Stimulated activated CD4-positive, alpha-beta T cell treated with anti-CD3 and anti-CD28 coated beads, TNF-alpha, amount 100 ng/mL, for 24 hours (primary cell): ENCODE measurements around the gene OOSP2.
"Not testable (repeated sequence)": the region's sequence is repeated elsewhere in the genome, so short reads cannot be mapped to it uniquely, and the experiment has no call there.

Experiments used
- DNase-seq, 3 experiments: peaks; one replicate each; pipeline ENCODE4 v3.0.0-alpha.2; 2020; ENCODE audit warnings: low read depth in 3 of 3

The OOSP2 gene, protein sequence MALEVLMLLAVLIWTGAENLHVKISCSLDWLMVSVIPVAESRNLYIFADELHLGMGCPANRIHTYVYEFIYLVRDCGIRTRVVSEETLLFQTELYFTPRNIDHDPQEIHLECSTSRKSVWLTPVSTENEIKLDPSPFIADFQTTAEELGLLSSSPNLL

DNA sequence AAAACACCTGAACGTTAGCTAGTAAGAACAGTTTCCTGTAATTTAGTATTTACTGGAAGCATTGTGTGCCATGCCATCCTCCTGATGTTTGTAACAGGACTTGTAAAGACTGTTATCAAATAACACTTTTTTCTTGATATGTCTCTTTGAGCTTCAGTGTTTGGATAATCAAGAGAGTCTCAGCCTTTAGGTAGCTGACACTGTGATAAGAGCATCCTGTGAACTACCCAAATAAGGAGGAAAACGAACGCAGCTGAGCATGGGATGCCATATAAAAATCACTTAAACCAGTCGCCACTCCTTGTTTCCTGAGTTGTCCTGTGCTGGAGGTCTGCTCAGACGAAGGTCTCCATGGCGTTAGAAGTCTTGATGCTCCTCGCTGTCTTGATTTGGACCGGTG lies at the start of gene OOSP2:
OOSP2 (plus strand) TSS at position 301 of the 400 bp plus-strand sequence; CDS start at position 352, 51 bp downstream.
- no peak for DNase-seq

DNA sequence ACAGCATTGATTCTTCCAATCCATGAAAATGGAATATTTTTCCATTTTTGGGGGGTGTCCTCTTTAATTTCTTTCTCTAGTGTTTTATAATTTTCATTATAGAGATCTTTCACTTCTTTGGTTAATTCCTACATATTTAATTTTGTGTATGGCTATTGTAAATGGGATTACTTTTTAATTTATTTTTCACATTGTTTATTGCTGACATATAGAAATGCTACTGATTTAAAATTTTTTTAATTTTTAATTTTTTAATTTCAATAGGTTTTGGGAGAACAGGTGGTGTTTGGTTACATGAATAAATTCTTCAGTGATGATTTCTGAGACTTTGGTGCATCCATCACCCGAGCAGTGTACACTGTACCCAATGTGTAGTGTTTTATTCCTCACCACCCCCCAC lies 49.8 kb upstream of the OOSP2 start:
- DNase-seq: no peak

DNA sequence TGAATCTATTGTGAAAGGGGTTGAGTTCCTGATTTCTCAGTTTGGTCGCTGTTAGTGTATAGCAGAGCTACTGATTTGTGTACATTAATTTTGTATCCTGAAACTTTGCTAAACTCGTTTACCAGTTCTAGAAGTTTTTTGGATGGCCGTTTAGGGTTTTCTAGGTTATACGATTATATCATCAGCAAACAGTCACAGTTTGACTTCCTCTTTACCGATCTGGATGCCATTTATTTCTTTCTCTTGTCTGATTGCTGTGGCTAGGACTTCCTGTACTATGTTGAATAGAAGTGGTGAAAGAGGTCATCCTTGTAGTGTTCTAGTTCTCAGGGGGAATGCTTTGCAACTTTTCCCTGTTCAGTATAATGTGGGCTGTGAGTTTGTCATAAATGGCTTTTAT lies 47.8 kb upstream of the OOSP2 start:
- DNase-seq: no peak

DNA sequence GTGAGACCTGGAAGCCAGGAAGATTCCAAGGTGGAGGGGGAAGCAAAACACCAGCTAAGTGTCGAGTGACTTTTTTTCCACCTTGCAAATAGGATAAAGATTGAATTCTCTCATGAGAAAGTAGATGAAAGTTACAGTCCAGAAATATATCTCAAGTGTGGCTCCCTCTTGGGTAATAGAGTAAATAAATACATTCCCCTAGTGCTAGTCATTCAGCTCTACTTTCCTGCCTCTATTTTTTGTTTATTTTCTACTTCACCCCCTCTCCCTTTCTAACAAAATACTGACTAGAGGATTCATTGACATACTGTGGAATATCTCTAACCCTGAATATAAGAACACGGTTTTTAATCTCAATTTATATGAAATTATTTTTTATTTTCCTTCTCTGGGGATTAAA lies 42.4 kb upstream of the OOSP2 start:
- DNase-seq: no peak

DNA sequence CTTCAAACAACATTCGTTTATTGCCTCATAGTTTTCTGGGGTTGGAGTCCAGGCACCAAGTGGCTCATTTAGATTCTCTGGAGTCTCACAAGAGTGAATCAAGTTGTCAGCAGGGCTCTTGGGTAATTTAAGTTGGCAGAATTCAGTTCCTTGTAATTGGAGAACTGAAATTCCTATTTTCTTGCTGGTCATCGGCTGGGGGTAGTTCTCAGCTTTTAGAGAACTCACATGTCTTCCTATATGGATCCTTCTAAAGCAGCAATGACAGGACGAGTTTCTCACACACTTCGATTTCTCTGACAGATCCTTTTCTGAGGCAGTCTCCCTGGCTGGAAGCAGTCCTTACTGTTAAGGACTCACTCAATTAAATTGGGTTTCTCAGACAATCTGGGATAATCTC lies 40.5 kb upstream of the OOSP2 start:
- no peak for DNase-seq

DNA sequence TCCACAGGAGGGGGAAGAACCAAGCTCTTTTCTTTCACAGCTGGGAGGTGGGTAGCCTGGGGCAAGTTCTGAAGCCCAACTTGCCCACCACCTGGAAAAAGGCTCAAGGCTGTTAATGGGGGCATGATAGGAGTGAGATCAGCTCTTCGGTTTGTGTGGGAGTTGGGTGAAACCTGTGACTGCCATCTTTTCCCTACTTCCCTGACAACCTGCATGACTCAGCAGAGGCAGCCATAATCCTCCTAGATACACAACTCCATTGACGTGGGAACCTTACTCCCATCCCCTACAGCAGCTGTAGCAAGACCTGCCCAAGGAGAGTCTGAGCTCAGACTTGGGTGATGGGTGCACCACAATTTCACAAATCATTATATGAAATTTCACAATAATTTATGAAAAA lies 36.5 kb upstream of the OOSP2 start:
- DNase-seq: no peak

DNA sequence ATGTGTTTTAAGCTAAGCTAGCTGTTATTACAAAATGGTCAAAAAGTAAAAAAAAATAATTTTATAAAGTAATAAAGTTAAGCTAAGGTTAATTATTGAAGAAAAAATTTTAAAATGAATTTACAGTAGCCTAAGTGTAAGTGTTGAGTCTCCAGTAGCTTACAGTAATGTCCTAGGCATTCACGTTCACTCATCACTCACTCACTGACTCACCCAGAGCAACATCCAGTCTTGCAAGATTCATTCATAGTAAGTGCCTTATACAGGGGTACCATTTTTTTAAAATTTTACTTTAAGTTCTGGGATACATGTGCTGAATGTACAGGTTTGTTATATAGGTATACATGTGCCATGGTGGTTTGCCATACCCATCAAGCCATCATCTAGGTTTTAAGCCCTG lies 34.8 kb upstream of the OOSP2 start:
- no peak for DNase-seq

DNA sequence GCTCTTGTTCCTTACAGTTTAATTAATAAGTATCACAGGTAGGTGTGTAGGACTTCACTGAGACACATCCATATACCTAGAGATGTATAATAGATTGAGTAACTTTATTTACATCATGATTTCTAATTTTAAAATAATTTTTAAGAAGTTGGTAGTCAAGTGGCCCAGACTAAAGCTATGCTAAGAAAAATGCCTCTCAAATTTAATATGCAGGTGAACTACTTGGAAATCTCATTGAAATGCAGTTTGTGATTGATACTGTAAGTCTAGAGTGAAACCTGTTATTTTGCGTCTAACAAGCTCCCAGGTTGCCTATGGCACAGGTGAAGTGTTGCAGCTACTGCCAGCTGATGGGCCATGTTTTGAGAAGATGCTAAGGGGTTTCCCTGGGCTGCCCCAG lies 23.3 kb upstream of the OOSP2 start, which contains the start of gene OOSP4B:
OOSP4B (plus strand) TSS at position 301 of the 400 bp plus-strand sequence.
- DNase-seq: no peak

DNA sequence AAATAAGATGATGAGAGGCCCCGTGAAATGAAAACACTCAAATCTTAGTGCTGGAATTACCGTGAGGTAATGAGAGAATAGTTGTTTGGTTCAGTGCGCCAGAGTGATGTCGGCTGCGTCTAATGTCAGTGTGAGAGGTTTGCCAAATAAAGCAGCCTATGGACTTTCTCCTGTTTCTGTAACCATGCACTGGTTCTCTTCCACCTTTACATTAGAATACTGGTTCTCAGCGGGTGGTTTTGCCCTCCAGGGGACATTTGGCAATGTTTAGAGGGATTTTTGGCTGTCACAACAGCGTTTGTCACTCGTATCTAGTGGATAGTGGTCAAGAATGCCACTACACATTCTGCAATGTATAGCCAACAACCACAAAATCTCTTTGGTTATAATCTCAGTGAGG lies 22.2 kb upstream of the OOSP2 start:
- DNase-seq: no peak

DNA sequence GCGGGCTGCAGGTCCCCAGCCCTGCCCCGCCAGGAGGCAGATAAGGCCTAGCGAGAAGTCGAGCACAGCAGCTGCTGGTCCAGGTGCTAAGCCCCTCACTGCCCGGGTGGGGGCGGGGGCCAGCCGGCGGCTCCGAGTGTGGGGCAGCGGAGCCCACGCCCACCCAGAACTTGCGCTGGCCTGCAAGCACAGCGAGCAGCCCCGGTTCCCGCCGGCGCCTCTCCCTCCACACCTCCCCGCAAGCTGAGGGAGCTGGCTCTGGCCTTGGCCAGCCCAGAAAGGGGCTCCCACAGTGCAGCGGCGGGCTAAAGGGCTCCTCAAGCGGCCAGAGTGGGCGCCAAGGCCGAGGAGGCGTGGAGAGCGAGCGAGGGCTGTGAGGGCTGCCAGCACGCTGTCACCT lies 19.8 kb upstream of the OOSP2 start:
- DNase-seq: not testable (repeated sequence)

DNA sequence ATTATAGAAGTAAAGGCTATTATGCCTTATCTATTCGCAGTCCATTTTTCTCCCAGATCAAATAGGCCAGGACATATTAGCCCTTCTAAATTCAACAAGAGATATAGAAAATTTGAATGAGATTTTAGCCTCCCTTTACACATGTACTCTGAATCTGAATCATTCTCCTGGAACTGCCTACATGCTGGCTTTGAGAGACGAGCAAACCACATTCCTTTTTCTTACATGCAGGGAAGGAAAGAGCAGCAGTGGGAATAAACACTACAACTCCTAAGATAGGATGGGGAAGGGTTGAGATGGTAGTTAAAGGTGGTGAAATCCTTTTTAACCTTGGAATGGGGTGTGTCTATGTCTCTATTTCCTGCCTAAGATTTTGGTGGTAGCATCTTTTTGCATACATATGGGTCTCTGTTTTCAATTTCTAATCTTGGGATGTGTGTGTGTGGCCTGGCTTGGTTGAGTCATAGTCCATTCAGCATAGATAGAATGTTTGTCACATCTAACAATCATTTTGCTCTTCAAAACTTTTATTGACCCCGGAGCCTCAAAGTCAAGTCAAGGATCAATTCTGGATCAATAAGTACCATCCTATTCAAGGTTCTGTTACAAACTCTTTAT lies 11.1 kb upstream of the OOSP2 start:
- DNase-seq: no peak

DNA sequence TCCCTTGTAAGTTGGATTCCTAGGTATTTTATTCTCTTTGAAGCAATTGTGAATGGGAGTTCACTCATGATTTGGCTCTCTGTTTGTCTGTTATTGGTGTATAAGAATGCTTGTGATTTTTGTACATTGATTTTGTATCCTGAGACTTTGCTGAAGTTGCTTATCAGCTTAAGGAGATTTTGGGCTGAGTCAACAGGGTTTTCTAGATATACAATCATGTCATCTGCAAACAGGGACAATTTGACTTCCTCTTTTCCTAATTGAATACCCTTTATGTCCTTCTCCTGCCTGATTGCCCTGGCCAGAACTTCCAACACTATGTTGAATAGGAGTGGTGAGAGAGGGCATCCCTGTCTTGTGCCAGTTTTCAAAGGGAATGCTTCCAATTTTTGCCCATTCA lies 10.2 kb downstream of the OOSP2 start:
- not testable (repeated sequence) for DNase-seq

DNA sequence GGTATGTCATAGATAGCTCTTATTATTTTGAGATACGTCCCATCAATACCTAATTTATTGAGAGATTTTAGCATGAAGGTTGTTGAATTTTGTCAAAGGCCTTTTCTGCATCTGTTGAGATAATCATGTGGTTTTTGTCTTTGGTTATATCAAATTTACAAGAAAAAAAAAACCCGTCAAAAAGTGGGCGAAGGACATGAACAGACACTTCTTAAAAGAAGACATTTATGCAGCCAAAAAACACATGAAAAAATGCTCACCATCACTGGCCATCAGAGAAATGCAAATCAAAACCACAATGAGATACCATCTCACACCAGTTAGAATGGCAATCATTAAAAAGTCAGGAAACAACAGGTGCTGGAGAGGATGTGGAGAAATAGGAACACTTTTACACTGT lies 10.6 kb downstream of the OOSP2 start:
- DNase-seq: not testable (repeated sequence)

DNA sequence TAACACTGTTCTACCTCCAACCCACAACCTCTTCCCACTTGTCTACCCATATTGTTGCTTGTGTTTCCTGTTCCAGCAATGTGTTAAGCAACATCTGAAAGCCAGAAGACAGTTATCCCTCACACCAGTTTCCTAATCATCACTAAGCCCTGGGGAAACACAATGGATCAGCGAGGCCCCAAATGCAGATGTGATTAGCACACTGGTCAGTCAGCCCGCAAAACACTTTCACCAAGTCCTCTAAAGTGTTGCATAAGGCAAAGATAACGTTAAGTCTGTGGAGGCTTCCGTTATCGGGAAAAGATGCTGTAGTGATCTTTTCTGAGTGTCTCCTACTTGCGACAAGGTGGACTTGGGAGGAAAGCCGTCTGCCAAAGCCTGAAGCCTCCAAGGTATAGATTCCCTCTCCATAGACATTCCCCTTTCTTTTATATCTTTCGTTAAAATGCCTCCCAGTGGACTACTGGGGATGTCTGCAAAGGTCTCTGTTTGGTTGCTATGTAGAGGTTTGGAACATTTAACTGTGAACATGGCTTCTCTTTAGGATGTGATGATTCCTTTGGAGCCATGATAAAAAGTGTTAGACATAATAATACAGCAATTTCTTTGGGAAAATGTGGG lies 16.2 kb downstream of the OOSP2 start, which contains the start of gene MS4A3:
MS4A3 (plus strand) TSS at position 317 of the 621 bp plus-strand sequence. CDS start 4,496 bp downstream, outside the sequence.
- DNase-seq: no peak

DNA sequence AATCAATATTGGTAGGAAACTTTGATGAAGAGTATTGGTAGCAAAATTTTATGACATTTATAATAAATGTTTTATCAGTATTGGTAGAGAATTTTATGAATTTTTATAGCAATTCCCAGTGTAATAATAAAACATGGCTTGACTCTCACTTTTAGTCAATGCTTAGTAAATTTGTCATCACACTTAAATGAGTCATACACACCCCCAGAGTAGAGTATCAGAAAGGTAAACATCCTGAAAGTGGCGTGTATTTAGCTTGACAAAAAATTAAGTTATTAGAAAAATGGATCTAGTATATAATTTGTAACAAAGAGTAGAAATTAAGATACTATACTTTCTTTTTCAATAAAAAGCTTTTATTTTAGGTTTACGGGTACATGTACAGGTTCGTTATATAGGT lies 18.8 kb downstream of the OOSP2 start:
- no peak for DNase-seq

DNA sequence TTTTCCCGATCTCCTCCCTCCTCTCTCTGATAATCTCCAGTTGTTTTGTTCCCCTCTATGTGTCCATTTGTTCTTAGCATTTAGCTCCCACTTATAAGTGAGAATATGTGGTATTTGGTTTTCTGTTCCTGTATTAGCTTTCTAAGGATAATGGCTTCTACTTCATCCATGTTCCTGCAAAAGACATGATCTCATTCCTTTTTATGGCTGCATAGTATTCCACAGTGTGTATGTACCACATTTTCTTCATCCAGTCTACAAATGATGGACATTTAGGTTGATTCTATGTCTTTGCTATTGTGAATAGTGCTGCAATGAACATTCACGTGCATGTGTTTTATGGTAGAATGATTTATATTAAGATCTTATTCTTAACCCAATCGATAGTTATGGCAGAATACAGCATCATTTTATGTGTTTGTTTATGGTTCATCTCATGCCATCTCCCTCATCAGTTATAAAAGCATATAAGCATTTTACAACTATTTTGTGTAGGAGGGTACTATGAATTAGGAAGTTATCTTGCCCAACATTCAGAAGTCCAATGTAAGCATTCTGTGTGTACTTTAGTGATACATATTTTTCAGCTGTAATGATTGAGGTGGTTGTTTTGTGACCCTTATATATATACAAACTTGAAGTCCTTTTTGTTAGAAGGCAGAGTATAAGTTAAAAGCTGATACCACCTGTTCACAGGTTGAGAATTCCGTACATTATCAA lies 19.5 kb downstream of the OOSP2 start:
- no peak for DNase-seq

DNA sequence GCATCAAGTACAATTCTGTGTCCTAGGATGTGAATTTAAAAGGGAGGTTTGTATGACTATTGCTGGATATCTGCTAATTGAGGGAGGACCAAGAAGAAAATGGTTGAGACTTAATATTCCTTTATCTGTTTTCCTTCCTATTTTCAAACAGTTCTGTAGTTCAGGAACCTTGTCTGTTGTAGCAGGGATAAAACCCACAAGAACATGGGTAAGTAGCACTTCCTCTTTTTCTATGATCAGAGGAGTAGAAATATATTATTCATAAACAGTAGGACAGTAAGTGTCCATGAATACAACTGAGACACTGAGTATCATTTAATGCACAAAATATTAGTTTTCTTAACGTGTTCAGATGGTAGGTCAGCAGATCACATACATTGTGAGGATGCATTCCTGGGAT lies 23.9 kb downstream of the OOSP2 start:
- no peak for DNase-seq

DNA sequence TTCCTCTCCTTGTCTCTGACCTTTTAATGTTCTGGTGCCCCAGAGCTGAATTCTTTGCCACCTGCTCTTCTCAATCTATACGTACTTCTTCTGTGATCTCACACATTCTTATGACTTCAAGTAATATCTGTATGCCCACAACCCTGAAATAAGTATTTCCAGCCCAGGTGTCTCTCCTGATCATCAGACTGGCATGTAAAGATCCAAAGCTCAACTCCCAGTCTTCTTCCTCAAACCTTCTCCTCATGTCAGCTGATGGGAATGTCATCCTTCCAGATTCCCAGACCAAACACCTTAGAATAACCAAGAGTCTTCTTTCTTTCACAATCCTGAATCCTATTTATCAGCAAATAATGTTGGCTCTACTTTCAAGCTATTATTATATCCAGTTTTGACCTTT lies 25.6 kb downstream of the OOSP2 start:
- DNase-seq: no peak

DNA sequence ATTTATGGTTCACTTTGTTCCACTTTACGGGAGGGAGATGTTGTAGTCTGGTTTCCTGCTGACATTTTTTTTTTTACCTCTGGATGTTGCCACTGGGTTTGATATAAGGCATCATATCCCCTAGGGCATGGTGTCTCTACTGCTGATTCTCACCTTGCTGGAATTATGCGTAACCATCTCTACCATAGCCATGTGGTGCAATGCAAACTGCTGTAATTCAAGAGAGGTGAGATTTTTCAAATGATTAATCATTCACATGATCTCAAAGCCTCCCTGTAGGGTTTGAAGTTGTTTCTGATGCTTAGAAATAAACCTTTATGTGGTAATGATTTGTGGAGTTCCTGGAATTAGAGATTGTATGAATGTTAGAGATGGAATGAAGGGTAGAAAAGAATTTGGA lies 29.2 kb downstream of the OOSP2 start:
- DNase-seq: no peak

DNA sequence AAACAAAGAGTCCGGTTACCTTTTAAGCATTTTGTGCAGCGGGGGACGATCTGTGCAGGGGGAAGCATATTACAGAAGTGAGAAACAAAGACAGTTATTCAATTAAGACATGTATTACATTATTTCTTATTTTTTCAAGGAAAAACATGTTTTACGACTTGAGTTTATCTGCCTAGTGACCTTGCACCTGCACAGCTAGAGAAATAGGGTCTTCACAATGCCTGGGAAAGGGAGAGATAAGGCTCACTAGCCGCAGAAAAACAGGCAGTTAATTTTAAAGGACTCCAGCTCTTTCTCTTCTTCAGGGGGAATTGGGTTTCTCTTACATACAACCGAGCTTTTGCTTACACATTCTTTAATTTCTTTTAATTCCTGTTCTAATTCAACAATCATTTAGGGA lies 31.4 kb downstream of the OOSP2 start:
- not testable (repeated sequence) for DNase-seq

DNA sequence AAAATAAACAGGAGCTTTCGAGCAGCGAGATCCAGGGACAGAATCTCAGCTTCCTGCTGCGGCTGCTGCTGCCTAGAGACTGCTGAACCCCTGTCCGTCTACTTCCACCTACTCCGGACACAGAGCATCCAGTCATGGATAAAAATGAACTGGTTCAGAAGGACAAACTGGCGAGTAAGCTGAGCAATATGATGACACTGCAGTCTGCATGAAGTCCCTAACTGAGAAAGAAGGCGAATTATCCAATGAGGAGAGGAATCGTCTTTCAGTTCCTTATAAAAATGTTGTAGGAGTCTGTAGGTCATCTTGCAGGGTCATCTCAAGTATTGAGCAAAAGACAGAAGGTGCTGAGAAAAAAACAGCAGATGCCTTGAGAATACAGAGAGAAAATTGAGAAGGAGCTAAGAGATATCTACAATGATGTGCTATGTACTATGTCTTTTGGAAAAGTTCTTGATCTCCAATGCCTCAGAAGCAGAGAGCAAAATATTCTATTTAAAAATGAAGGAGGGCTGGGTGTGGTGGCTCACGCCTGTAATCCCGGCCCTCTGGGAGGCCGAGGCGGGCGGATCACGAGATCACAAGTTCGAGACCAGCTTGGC lies 37.1 kb downstream of the OOSP2 start:
- DNase-seq: no peak

DNA sequence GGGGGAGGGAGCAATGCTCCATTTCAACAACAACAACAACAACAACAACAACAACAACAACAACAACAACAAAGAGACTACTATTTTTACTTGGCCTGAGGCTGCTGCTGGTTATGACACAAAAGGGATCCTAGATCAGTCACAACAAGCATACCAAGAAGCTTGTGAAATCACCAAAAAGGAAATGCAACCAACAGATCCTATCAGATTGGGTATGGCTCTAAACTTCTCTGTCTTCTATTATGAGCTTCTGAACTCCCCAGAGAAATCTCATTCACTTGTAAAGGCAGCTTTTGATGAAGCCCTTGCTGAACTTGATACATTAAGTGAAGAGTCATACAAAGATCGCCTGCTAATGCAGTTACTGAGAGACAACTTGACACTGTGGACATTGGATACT lies 37.8 kb downstream of the OOSP2 start:
- DNase-seq: no peak
